GM12872 (cell line): Measurements from ENCODE around the gene PNISR.

ENCODE experiments used
- CTCF ChIP-seq: IDR thresholded peaks from 3 replicates; pipeline ENCODE4 v1.5.1; 2011; ENCODE audit warnings: low read depth, mild to moderate bottlenecking, low read length, moderate library complexity; ENCODE audit not compliant: insufficient read depth

PNISR gene

GRCh38 chr6:99416892-99417767, 8.0 kb downstream of the PNISR start:
- no peak for TF ChIP-seq CTCF

- no peak for TF ChIP-seq CTCF
Observed at GRCh38 chr6:99416226-99416625, 8.9 kb downstream of the PNISR start.

GRCh38 chr6:99415446-99415845, 9.7 kb downstream of the PNISR start:
- TF ChIP-seq CTCF, result no peak

- TF ChIP-seq CTCF, result no peak
Observed at GRCh38 chr6:99412065-99412464, 13.0 kb downstream of the PNISR start.

GRCh38 chr6:99409672-99410071, 15.4 kb downstream of the PNISR start:
- TF ChIP-seq CTCF, result no peak

- TF ChIP-seq CTCF, result no peak
Observed at GRCh38 chr6:99407076-99407475, 18.0 kb downstream of the PNISR start.

GRCh38 chr6:99402448-99402847, 22.7 kb downstream of the PNISR start:
- no peak for TF ChIP-seq CTCF

- TF ChIP-seq CTCF, result no peak
Observed at GRCh38 chr6:99397287-99397686, 27.8 kb downstream of the PNISR start.
